T-helper 2 cell treated with Interferon-gamma antibody and Interleukin-4, amounts not matched to agents 100 ng/mL and 5 ng/mL, for 36 hours (primary cell): Measurements from ENCODE around the gene ZBTB7C. TPM values are rescaled to one million over a fixed set of nuclear protein-coding genes. Genes with fewer than 3 reads are reported as not detected.

Source experiments
- intact Hi-C: fragments of 100-400 bp; cut with micrococcal nuclease; formaldehyde crosslinking; loops from one replicate; pipeline ENCODE4 v1.15.1; 2023
- total RNA-seq: library from RNA; stranded (reverse); gene quantifications from 2 replicates; pipeline ENCODE4 v1.2.3, GENCODE V29; 2022

ZBTB7C gene
- total RNA-seq, 1 donor from 2014 or later: 0.11 TPM

GRCh38 chr18:47985866-47986265 is 423.3 kb downstream of the ZBTB7C start:
- intact Hi-C loops: no loop called here

GRCh38 chr18:47984991-47985390 is 424.2 kb downstream of the ZBTB7C start:
- intact Hi-C loops: no loop called here

- intact Hi-C loops: no loop called here
These were observed 425.2 kb downstream of the ZBTB7C start for GRCh38 chr18:47983946-47984345.

- intact Hi-C loops: no loop called here
These were observed 426.1 kb downstream of the ZBTB7C start for GRCh38 chr18:47983055-47983454.

GRCh38 chr18:47981830-47982229 is 427.4 kb downstream of the ZBTB7C start:
- intact Hi-C loops: no loop called here

- intact Hi-C loops: no loop called here
These were observed 427.9 kb downstream of the ZBTB7C start for GRCh38 chr18:47981320-47981719.

GRCh38 chr18:47979611-47980200 is 429.5 kb downstream of the ZBTB7C start:
- intact Hi-C loops: no loop called here

- intact Hi-C loops: no loop called here
These were observed 430.6 kb downstream of the ZBTB7C start for GRCh38 chr18:47978603-47979002.

- intact Hi-C loops: no loop called here
These were observed 431.0 kb downstream of the ZBTB7C start for GRCh38 chr18:47978141-47978540.

Other genes starting within 250 kb of the ZBTB7C start
- 1.9 and 2.4 TPM in 2 replicates for gene CTIF, start 129.6 kb upstream of the ZBTB7C start, total RNA-seq